Liver (tissue), 9 donors: ENCODE data around the gene C16orf74. TPM values are rescaled to one million over a fixed set of nuclear protein-coding genes. Genes with fewer than 3 reads are reported as not detected.
A peak's percentile ranks its signal among the peaks of the same experiment; 100 is the strongest.

Experiments used
- DNase-seq: peaks from one replicate; pipeline ENCODE4 v3.0.0-alpha.2; 2017; ENCODE audit warnings: low spot score
- H3K27ac ChIP-seq, 2 donors: one replicate each; pipeline ENCODE4 v1.7.0; 2013; ENCODE audit warnings: inconsistent platforms in 2 of 2, low read length in 2 of 2, control low read depth in 1 of 2, low read depth in 1 of 2, mild to moderate bottlenecking in 1 of 2
- H3K27me3 ChIP-seq, 4 donors: one replicate each; pipeline versions ENCODE4 v1.6.1 to v1.7.0; 2013; ENCODE audit warnings: low read length in 3 of 4, inconsistent platforms in 1 of 4, mild to moderate bottlenecking in 1 of 4, moderate library complexity in 1 of 4; ENCODE audit not compliant: control insufficient read depth in 4 of 4, insufficient read depth in 4 of 4
- H3K36me3 ChIP-seq, 4 donors: one replicate each; pipeline versions ENCODE4 v1.6.1 to v1.7.0; 2013; ENCODE audit warnings: low read length in 3 of 4, mild to moderate bottlenecking in 3 of 4, low read depth in 1 of 4, moderate library complexity in 1 of 4; ENCODE audit not compliant: control insufficient read depth in 4 of 4, insufficient read depth in 3 of 4
- H3K4me1 ChIP-seq, 4 donors: one replicate each; pipeline versions ENCODE4 v1.6.1 to v1.7.0; 2013; ENCODE audit warnings: low read length in 3 of 4, mild to moderate bottlenecking in 3 of 4, moderate library complexity in 1 of 4; ENCODE audit not compliant: control insufficient read depth in 4 of 4, insufficient read depth in 4 of 4
- H3K4me3 ChIP-seq, 3 donors: one replicate each; pipeline versions ENCODE4 v1.6.1 to v1.7.0; 2013; ENCODE audit warnings: low read length in 3 of 3, control low read depth in 1 of 3, low read depth in 1 of 3, mild to moderate bottlenecking in 1 of 3
- H3K9ac ChIP-seq, 2 donors: one replicate each; pipeline ENCODE4 v1.7.0; 2013; ENCODE audit warnings: low read length in 2 of 2, mild to moderate bottlenecking in 2 of 2, moderate library complexity in 2 of 2, control low read depth in 1 of 2, low read depth in 1 of 2
- H3K9me3 ChIP-seq, 4 donors: one replicate each; pipeline versions ENCODE4 v1.6.1 to v1.7.0; 2013; ENCODE audit warnings: low read length in 3 of 4; ENCODE audit not compliant: control insufficient read depth in 4 of 4
- EGR1 ChIP-seq, 2 donors: IDR thresholded peaks; 2 replicates each; pipeline ENCODE4 v1.6.1; 2016 to 2018; ENCODE audit warnings: antibody characterized with exemption in 2 of 2, low read depth in 2 of 2
- FOXA1 ChIP-seq: IDR thresholded peaks from 2 replicates; pipeline ENCODE4 v1.6.1; 2016; ENCODE audit warnings: antibody characterized with exemption
- FOXA2 ChIP-seq: IDR thresholded peaks from 2 replicates; pipeline ENCODE4 v1.6.1; 2016; ENCODE audit warnings: antibody characterized with exemption
- GABPA ChIP-seq, 2 donors: IDR thresholded peaks in 1 of 2; conservative IDR thresholded peaks in 1 of 2; 2 replicates each; pipeline ENCODE4 v1.6.1; 2016; ENCODE audit warnings: antibody characterized with exemption in 2 of 2, mild to moderate bottlenecking in 1 of 2, moderate library complexity in 1 of 2
- HNF4A ChIP-seq, 2 donors: conservative IDR thresholded peaks; 2 replicates each; pipeline ENCODE4 v1.6.1; 2016; ENCODE audit warnings: antibody characterized with exemption in 2 of 2, mild to moderate bottlenecking in 2 of 2
- HNF4G ChIP-seq: IDR thresholded peaks from 2 replicates; pipeline ENCODE4 v1.6.1; 2016; ENCODE audit warnings: antibody characterized with exemption
- JUND ChIP-seq, 2 donors: IDR thresholded peaks; 2 replicates each; pipeline ENCODE4 v1.6.1; 2016; ENCODE audit warnings: antibody characterized with exemption in 2 of 2
- RAD21 ChIP-seq, 2 donors: IDR thresholded peaks; 2 replicates each; pipeline ENCODE4 v1.6.1; 2016; ENCODE audit warnings: antibody characterized with exemption in 2 of 2, mild to moderate bottlenecking in 2 of 2
- RXRA ChIP-seq, 2 donors: IDR thresholded peaks; 2 replicates each; pipeline ENCODE4 v1.6.1; 2017 to 2018; ENCODE audit warnings: antibody characterized with exemption in 2 of 2, mild to moderate bottlenecking in 1 of 2
- SP1 ChIP-seq: IDR thresholded peaks from 2 replicates; pipeline ENCODE4 v1.6.1; 2018; ENCODE audit warnings: antibody characterized with exemption, mild to moderate bottlenecking
- YY1 ChIP-seq: IDR thresholded peaks from 2 replicates; pipeline ENCODE4 v1.6.1; 2016; ENCODE audit warnings: antibody characterized with exemption, mild to moderate bottlenecking
- WGBS: extraction: QIAGEN DNeasy Blood & Tissue Kit; methylation state at CpG from one replicate; pipeline ENCODE4 v1.1.7; 2013; 5-methylcytosine and 5-hydroxymethylcytosine counted together
- polyA plus RNA-seq, 2 donors: library from polyadenylated mRNA; stranded (reverse) in 1 of 2; unstranded in 1 of 2; fragments of 200-250 nt in 1 of 2; fragments of >200 nt in 1 of 2; fragmentation: Nextera tagmentation in 1 of 2; extraction: Ambion mirVana in 1 of 2; gene quantifications; one replicate each; pipeline versions ENCODE4 v1.2.1 to v1.2.3, GENCODE V29; 2013 to 2015
- total RNA-seq, 2 donors: library from RNA; depleted of rRNA; stranded (reverse); fragments of >200 nt; gene quantifications; one replicate each; pipeline ENCODE4 v1.2.3, GENCODE V29; 2014
- TF ChIP-seq, protein P1 (sequence below): IDR thresholded peaks from 2 replicates; pipeline ENCODE4 v1.6.1; 2016; ENCODE audit warnings: antibody characterized with exemption, mild to moderate bottlenecking
- TF ChIP-seq, protein P2 (sequence below): IDR thresholded peaks from 2 replicates; pipeline ENCODE4 v1.6.1; 2016; ENCODE audit warnings: antibody characterized with exemption
- TF ChIP-seq, protein P3 (sequence below): IDR thresholded peaks from 2 replicates; pipeline ENCODE4 v1.6.1; 2016; ENCODE audit warnings: antibody characterized with exemption
- donor health status: healthy.
- donor health status: healthy.
- donor health status: healthy.
- donor health status: healthy.
- donor health status: healthy.

The C16orf74 gene
- total and polyA plus RNA-seq, 4 donors: 0.37 to 0.75 (median 0.43) TPM

DNA sequence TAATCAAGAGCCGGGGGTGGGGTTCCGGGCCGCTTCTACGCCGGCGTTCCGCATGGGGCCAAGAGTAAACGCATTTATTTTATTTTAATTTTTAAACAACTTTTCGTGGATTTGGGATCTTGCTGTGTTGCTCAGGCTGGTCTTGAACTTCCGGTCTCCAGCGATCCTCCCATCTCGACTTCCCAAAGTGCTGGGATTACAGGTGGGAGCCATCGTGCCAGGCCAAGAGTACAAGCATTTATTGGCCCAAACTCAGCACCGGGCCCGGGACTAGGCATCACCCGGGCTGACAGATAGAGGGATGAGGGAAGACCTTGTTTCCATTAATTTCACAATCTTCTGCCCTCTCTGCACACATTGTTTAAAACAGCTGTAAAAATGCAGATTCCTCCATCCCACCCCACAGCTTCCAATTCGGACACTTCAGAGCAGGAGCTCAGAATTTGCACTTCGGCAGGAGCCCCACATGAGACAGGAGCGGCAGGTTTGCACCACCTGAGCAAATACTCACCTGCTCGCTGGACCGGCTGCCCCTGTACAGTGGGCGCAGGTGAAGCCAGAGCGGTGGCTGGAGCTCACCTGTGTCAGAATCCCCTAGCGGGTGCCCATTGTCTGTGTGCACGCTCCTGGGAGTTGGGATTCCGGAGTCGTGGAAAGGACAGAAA, 61.5 kb downstream of the C16orf74 start:
- H3K27ac ChIP-seq: no peak overlapping the region
- no peaks in the 10 kb centered on the region for H3K36me3 ChIP-seq
- no peaks in the 10 kb centered on the region for H3K27me3 ChIP-seq
- H3K9ac ChIP-seq: no peak overlapping the region
- TF ChIP-seq FOXA2 (no peak), HNF4G (no peak), SP1 (no peak), JUND (IDR thresholded peaks at IDR 0.05) (no peak), EGR1 (IDR thresholded peaks at IDR 0.05; ENCODE audit: low read depth in 2 of 2) (no peak), RXRA (IDR thresholded peaks at IDR 0.05) (no peak), RAD21 (IDR thresholded peaks at IDR 0.05) (no peak), FOXA1 (no peak)
- TF ChIP-seq, protein P1, sequence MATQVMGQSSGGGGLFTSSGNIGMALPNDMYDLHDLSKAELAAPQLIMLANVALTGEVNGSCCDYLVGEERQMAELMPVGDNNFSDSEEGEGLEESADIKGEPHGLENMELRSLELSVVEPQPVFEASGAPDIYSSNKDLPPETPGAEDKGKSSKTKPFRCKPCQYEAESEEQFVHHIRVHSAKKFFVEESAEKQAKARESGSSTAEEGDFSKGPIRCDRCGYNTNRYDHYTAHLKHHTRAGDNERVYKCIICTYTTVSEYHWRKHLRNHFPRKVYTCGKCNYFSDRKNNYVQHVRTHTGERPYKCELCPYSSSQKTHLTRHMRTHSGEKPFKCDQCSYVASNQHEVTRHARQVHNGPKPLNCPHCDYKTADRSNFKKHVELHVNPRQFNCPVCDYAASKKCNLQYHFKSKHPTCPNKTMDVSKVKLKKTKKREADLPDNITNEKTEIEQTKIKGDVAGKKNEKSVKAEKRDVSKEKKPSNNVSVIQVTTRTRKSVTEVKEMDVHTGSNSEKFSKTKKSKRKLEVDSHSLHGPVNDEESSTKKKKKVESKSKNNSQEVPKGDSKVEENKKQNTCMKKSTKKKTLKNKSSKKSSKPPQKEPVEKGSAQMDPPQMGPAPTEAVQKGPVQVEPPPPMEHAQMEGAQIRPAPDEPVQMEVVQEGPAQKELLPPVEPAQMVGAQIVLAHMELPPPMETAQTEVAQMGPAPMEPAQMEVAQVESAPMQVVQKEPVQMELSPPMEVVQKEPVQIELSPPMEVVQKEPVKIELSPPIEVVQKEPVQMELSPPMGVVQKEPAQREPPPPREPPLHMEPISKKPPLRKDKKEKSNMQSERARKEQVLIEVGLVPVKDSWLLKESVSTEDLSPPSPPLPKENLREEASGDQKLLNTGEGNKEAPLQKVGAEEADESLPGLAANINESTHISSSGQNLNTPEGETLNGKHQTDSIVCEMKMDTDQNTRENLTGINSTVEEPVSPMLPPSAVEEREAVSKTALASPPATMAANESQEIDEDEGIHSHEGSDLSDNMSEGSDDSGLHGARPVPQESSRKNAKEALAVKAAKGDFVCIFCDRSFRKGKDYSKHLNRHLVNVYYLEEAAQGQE: no peak
- TF ChIP-seq, protein P2, sequence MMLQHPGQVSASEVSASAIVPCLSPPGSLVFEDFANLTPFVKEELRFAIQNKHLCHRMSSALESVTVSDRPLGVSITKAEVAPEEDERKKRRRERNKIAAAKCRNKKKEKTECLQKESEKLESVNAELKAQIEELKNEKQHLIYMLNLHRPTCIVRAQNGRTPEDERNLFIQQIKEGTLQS: no peak
- TF ChIP-seq, protein P3, sequence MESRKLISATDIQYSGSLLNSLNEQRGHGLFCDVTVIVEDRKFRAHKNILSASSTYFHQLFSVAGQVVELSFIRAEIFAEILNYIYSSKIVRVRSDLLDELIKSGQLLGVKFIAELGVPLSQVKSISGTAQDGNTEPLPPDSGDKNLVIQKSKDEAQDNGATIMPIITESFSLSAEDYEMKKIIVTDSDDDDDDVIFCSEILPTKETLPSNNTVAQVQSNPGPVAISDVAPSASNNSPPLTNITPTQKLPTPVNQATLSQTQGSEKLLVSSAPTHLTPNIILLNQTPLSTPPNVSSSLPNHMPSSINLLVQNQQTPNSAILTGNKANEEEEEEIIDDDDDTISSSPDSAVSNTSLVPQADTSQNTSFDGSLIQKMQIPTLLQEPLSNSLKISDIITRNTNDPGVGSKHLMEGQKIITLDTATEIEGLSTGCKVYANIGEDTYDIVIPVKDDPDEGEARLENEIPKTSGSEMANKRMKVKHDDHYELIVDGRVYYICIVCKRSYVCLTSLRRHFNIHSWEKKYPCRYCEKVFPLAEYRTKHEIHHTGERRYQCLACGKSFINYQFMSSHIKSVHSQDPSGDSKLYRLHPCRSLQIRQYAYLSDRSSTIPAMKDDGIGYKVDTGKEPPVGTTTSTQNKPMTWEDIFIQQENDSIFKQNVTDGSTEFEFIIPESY: no peak
- peak overlapping the region in 1 of 3 donors; percentile 67 for H3K4me3 ChIP-seq
- no peaks in the 10 kb centered on the region for H3K9me3 ChIP-seq
- DNase-seq: no peak
- WGBS: 34% methylated on average over 27 of the region's 27 CpGs
- H3K4me1 ChIP-seq: peaks cover 3 to 9% (median 5%) of the 10 kb centered on the region in 4 donors

DNA sequence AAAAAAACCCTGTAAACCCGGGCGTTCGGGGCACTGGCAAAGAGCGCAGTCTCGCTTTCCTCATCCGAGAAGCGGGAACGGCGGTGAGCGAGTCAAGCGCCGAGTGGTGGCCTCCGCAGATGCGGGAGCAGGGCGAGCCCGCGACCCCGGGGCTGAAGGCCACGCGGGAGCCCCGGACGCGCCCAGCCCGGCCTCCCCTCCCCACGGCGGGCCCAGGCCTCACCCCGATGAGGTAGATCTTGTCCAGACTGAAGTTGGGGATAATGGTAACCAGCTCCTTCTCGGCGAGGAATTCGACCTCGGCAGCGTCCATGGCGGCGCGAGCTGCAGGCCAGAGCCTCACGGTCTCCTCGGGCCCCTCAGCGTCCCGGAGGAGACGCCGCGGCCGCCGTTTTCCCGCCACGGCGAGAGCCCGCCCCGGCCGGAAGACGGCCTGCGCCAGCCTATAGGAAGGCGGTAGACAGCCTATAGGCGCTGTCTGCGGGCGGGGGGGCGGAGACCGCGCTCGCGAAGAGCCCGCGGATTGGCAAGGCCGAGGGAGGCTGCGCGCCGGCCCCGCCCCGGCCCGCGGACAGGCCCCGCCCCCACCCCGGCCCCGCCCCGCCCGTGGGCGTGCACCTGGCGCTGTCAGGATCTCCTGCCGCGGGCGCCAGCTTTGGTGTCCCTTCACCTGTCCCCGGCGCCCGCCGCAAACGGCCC, 62.2 kb downstream of the C16orf74 start, which contains the start of gene GINS2:
TSS of gene GINS2 (minus strand) at position 369 of the 699 bp plus-strand sequence. CDS start at position 313, 56 bp downstream.
- peak; percentile 97 for DNase-seq
- Histone ChIP-seq H3K9me3 (no peaks in the 10 kb centered on the region), H3K4me3 (peak within 1 kb of the TSS; percentile 63 to 77 (median 67)), H3K27ac (no peak within 1 kb of the TSS), H3K36me3 (no peaks in the 10 kb centered on the region), H3K4me1 (peaks cover 3 to 9% (median 5%) of the 10 kb centered on the region in 4 donors), H3K9ac (no peak within 1 kb of the TSS), H3K27me3 (no peaks in the 10 kb centered on the region)
- 2% methylated on average over 86 of the region's 86 CpGs for whole genome bisulfite sequencing
- TF ChIP-seq, protein P3: no peak
- TF ChIP-seq HNF4A (conservative IDR thresholded peaks at IDR 0.05): no peak
- TF ChIP-seq, protein P1: no peak
- no peak for TF ChIP-seq YY1
- peak in 1 of 2 donors; percentile 68 for TF ChIP-seq GABPA (IDR thresholded peaks at IDR 0.05 in 1 of 2, conservative IDR thresholded peaks at IDR 0.05 in 1 of 2)
